K562 (cell line): ENCODE data around the gene RTBDN. TPM values are rescaled to one million over a fixed set of nuclear protein-coding genes. Genes with fewer than 3 reads are reported as not detected.

Experiments used
- BRF2 ChIP-seq: IDR thresholded peaks from 3 replicates; pipeline ENCODE4 v1.6.1; 2011; ENCODE audit warnings: borderline replicate concordance, mild to moderate bottlenecking; ENCODE audit not compliant: insufficient read length, insufficient read depth
- CBFA2T3 ChIP-seq: fragments of 450-650 bp; IDR thresholded peaks from 2 replicates; pipeline ENCODE4 v1.6.1; 2017
- CC2D1A ChIP-seq: fragments of 450-650 bp; IDR thresholded peaks from 2 replicates; pipeline ENCODE4 v1.6.1; 2017; ENCODE audit warnings: mild to moderate bottlenecking
- CHD2 ChIP-seq: IDR thresholded peaks from 2 replicates; pipeline ENCODE4 v1.6.1; 2011; ENCODE audit warnings: low read depth, low read length
- CSDE1 ChIP-seq, 2 experiments: fragments of 450-650 bp; IDR thresholded peaks; 2 replicates each; pipeline ENCODE4 v1.6.1; 2016; ENCODE audit warnings: mild to moderate bottlenecking in 1 of 2
- DPF2 ChIP-seq: fragments of 450-650 bp; IDR thresholded peaks from 2 replicates; pipeline ENCODE4 v1.6.1; 2016
- ELK1 ChIP-seq: sonication (generic); formaldehyde crosslinking; IDR thresholded peaks from 2 replicates; pipeline ENCODE4 v1.8.1; 2022; ENCODE audit warnings: missing genetic modification reagents
- GABPB2 ChIP-seq: fragments of 250-450 bp; sonication (Bioruptor Pico); conservative IDR thresholded peaks from 2 replicates; pipeline ENCODE4 v1.5.1; 2021; ENCODE audit warnings: mild to moderate bottlenecking
- HDAC3 ChIP-seq: fragments of 450-650 bp; IDR thresholded peaks from 2 replicates; pipeline ENCODE4 v1.6.1; 2018; ENCODE audit warnings: borderline replicate concordance, mild to moderate bottlenecking, moderate library complexity; ENCODE audit not compliant: partially characterized antibody
- HMG20B ChIP-seq: fragments of 250-450 bp; sonication (Bioruptor Pico); IDR thresholded peaks from 2 replicates; pipeline ENCODE4 v1.5.0; 2021; ENCODE audit warnings: mild to moderate bottlenecking
- HMGN3 ChIP-seq: IDR thresholded peaks from 2 replicates; pipeline ENCODE4 v1.6.1; 2011; ENCODE audit warnings: borderline replicate concordance, low read depth, mild to moderate bottlenecking, mixed read lengths, low read length; ENCODE audit not compliant: insufficient read length; ENCODE audit errors: extremely low read depth
- HNRNPK ChIP-seq: fragments of 200-400 bp; formaldehyde crosslinking; IDR thresholded peaks from one replicate; pipeline ENCODE4 v1.6.1; 2018; ENCODE audit warnings: mild to moderate bottlenecking, low read depth, low read length; ENCODE audit not compliant: poor library complexity, severe bottlenecking
- JUNB ChIP-seq: fragments of 450-650 bp; formaldehyde crosslinking; conservative IDR thresholded peaks from 2 replicates; pipeline ENCODE4 v1.4.0; 2020; ENCODE audit warnings: mild to moderate bottlenecking
- KDM1A ChIP-seq, 2 experiments: fragments of 450-650 bp; IDR thresholded peaks; 2 replicates each; pipeline ENCODE4 v1.6.1; 2016; ENCODE audit warnings: mild to moderate bottlenecking in 2 of 2
- NCOA1 ChIP-seq: fragments of 450-650 bp; IDR thresholded peaks from 2 replicates; pipeline ENCODE4 v1.6.1; 2016; ENCODE audit warnings: low read depth
- NR2F6 ChIP-seq: fragments of 450-650 bp; formaldehyde crosslinking; IDR thresholded peaks from 2 replicates; pipeline ENCODE4 v1.4.0; 2020; ENCODE audit warnings: mild to moderate bottlenecking
- OTX1 ChIP-seq: fragments of 450-650 bp; formaldehyde crosslinking; IDR thresholded peaks from 2 replicates; pipeline ENCODE4 v1.4.0; 2022; ENCODE audit warnings: mild to moderate bottlenecking
- RFX5 ChIP-seq: IDR thresholded peaks from 2 replicates; pipeline ENCODE4 v1.6.1; 2011; ENCODE audit warnings: low read depth, mild to moderate bottlenecking, improper control_type of control experiment, low read length
- SMARCA4 ChIP-seq: fragments of 450-650 bp; IDR thresholded peaks from 2 replicates; pipeline ENCODE4 v1.6.1; 2016
- SREBF1 ChIP-seq: fragments of 150-350 bp; IDR thresholded peaks from 2 replicates; pipeline ENCODE4 v1.6.1; 2014; ENCODE audit warnings: antibody characterized with exemption, low read depth, low read length, borderline replicate concordance
- SRSF7 ChIP-seq: fragments of 200-400 bp; formaldehyde crosslinking; optimal IDR thresholded peaks from 2 replicates; pipeline ENCODE3; 2017; ENCODE audit warnings: mild to moderate bottlenecking, low read depth, low read length
- SUPT5H ChIP-seq: fragments of 450-650 bp; IDR thresholded peaks from 2 replicates; pipeline ENCODE4 v1.6.1; 2016
- TAF9B ChIP-seq: fragments of 450-650 bp; IDR thresholded peaks from 2 replicates; pipeline ENCODE4 v1.6.1; 2018; ENCODE audit warnings: mild to moderate bottlenecking; ENCODE audit not compliant: partially characterized antibody
- TBP ChIP-seq: optimal IDR thresholded peaks from 2 replicates; pipeline ENCODE3; 2011; ENCODE audit warnings: low read depth, low read length, improper control_type of control experiment
- THRAP3 ChIP-seq: fragments of 450-650 bp; IDR thresholded peaks from 2 replicates; pipeline ENCODE4 v1.6.1; 2016; ENCODE audit warnings: mild to moderate bottlenecking, inconsistent platforms, borderline replicate concordance
- VEZF1 ChIP-seq: fragments of 200-800 bp; sonication (Bioruptor generic); IDR thresholded peaks from 2 replicates; pipeline ENCODE4 v1.6.1; 2017; ENCODE audit warnings: missing genetic modification characterization, missing compliant biosample characterization
- YBX1 ChIP-seq: fragments of 450-650 bp; IDR thresholded peaks from 2 replicates; pipeline ENCODE4 v1.7.1; 2016; ENCODE audit warnings: mild to moderate bottlenecking
- ZBTB12 ChIP-seq: fragments of 250-450 bp; sonication (Bioruptor Pico); IDR thresholded peaks from 2 replicates; pipeline ENCODE4 v1.4.0; 2020
- ZNF174 ChIP-seq: fragments of 250-450 bp; sonication (Bioruptor Pico); IDR thresholded peaks from 2 replicates; pipeline ENCODE4 v1.4.0; 2020; ENCODE audit warnings: mild to moderate bottlenecking
- ZNF445 ChIP-seq: fragments of 250-450 bp; sonication (Bioruptor Pico); IDR thresholded peaks from 2 replicates; pipeline ENCODE4 v1.4.0; 2020; ENCODE audit warnings: low read depth, mild to moderate bottlenecking, moderate library complexity
- polyA plus RNA-seq, 8 experiments: library from polyadenylated mRNA; depleted of rRNA in 4 of 8; stranded (reverse) in 5 of 8; unstranded in 3 of 8; fragments of >200 nt; fragmentation: Nextera tagmentation in 2 of 8; fragmentation: Illumina TruSeq in 1 of 8; extraction: Ambion mirVana in 2 of 8; extraction: Trizol in 1 of 8; gene quantifications; 2 replicates each; pipeline versions ENCODE4 v1.2.1 to v1.2.3, GENCODE V29; 2011 to 2014; ENCODE audit warnings: inconsistent platforms in 1 of 8, missing spikeins in 1 of 8
- total RNA-seq, 7 experiments: library from RNA; depleted of rRNA in 6 of 7; stranded (reverse); fragments of >200 nt in 6 of 7; fragmentation: Illumina TruSeq in 2 of 7; extraction: Trizol in 2 of 7; gene quantifications; 2 replicates each; pipeline versions ENCODE4 v1.2.1 to v1.2.3, GENCODE V29; 2011 to 2021; ENCODE audit warnings: low replicate concordance in 1 of 7

RTBDN gene
- total and polyA plus RNA-seq, 9 of the 15 experiments (the other 6 are each of a cell fraction or from before 2014, with no cell fraction given), result 0.20 to 2.3 (median 0.72) TPM; not detected in 1

GRCh38 chr19:12788682-12789097 lies 45.7 kb downstream of the RTBDN start (continued):
- no peak for TF ChIP-seq HMGN3
- TF ChIP-seq TBP, result no peak
- TF ChIP-seq HNRNPK, result no peak
- TF ChIP-seq RFX5, result no peak
- no peak for TF ChIP-seq NR2F6 (CRISPR knock-in tag)
- TF ChIP-seq ZNF174 (CRISPR knock-in tag), result no peak
- no peak for TF ChIP-seq YBX1
- no peak for TF ChIP-seq KDM1A (IDR thresholded peaks at IDR 0.05)
- peak; percentile 64; the same call in 1 of the 2 replicates for TF ChIP-seq VEZF1
- TF ChIP-seq CC2D1A, result no peak
- TF ChIP-seq SUPT5H, result no peak
- TF ChIP-seq JUNB (CRISPR knock-in tag), result no peak
- TF ChIP-seq TAF9B, result no peak
- no peak for TF ChIP-seq CSDE1 (IDR thresholded peaks at IDR 0.05)
- TF ChIP-seq OTX1 (CRISPR knock-in tag), result no peak
- no peak for TF ChIP-seq NCOA1
- no peak for TF ChIP-seq ZNF445 (CRISPR knock-in tag)
- no peak for TF ChIP-seq HDAC3
- no peak for TF ChIP-seq SREBF1
- no peak for TF ChIP-seq GABPB2 (CRISPR knock-in tag)
- peak; percentile 72 for TF ChIP-seq CBFA2T3
- TF ChIP-seq CHD2, result no peak
- no peak for TF ChIP-seq ELK1 (CRISPR knock-in tag)
- no peak for TF ChIP-seq SRSF7
- TF ChIP-seq ZBTB12 (CRISPR knock-in tag), result no peak
- TF ChIP-seq HMG20B, result no peak
- no peak for TF ChIP-seq THRAP3
- TF ChIP-seq SMARCA4, result peak; percentile 41; the same call in 1 of the 2 replicates
- TF ChIP-seq DPF2, result no peak; the same call in 1 of the 2 replicates
- no peak for TF ChIP-seq BRF2
